Upper lobe of left lung (tissue), 6 donors: ENCODE results near the gene CA10. TPM values are rescaled to one million over a fixed set of nuclear protein-coding genes. Genes with fewer than 3 reads are reported as not detected.

Experiments
- ATAC-seq, 2 donors: fragments of 200-7000 bp; cut with Tn5 transposase; one replicate each; pipeline ENCODE4 v1.9.1; 2022; ENCODE audit warnings: mild to moderate bottlenecking in 2 of 2, moderate library complexity in 2 of 2; ENCODE audit not compliant: low FRiP score in 2 of 2
- DNase-seq, 2 donors: peaks; one replicate each; pipeline ENCODE4 v3.0.0-alpha.2; 2019 to 2020
- H3K27ac ChIP-seq, 4 donors: fragments of 200-600 bp; sonication (generic); one replicate each; pipeline ENCODE4 v1.5.1; 2016 to 2019
- H3K27me3 ChIP-seq, 4 donors: fragments of 200-600 bp; sonication (generic); one replicate each; pipeline ENCODE4 v1.5.1; 2017 to 2019
- H3K36me3 ChIP-seq, 4 donors: fragments of 200-600 bp; sonication (generic); one replicate each; pipeline ENCODE4 v1.5.1; 2016 to 2019
- H3K4me1 ChIP-seq, 4 donors: fragments of 200-600 bp; sonication (generic); one replicate each; pipeline ENCODE4 v1.5.1; 2018 to 2019
- H3K4me3 ChIP-seq, 4 donors: fragments of 200-600 bp; sonication (generic); one replicate each; pipeline ENCODE4 v1.5.1; 2017 to 2019; ENCODE audit warnings: mild to moderate bottlenecking in 2 of 4, moderate library complexity in 1 of 4
- H3K9me3 ChIP-seq, 4 donors: fragments of 200-600 bp; sonication (generic); one replicate each; pipeline ENCODE4 v1.5.1; 2018 to 2019
- CTCF ChIP-seq, 6 experiments: fragments of 450-650 bp in 4 of 6; fragments of 200-600 bp in 2 of 6; sonication (generic) in 2 of 6; IDR thresholded peaks; one replicate each; pipeline ENCODE4 v1.5.1; 2016 to 2019; ENCODE audit warnings: antibody characterized with exemption in 6 of 6
- EP300 ChIP-seq, 4 donors: sonication (generic); formaldehyde crosslinking; IDR thresholded peaks; one replicate each; pipeline ENCODE4 v1.5.1; 2017; ENCODE audit warnings: antibody characterized with exemption in 4 of 4, control low read depth in 2 of 4
- POLR2A ChIP-seq, 4 donors: fragments of 450-650 bp; IDR thresholded peaks; one replicate each; pipeline ENCODE4 v1.5.1; 2016 to 2017; ENCODE audit warnings: antibody characterized with exemption in 4 of 4, mild to moderate bottlenecking in 2 of 4
- POLR2AphosphoS5 ChIP-seq, 2 donors: sonication (generic); formaldehyde crosslinking; IDR thresholded peaks; one replicate each; pipeline ENCODE4 v1.5.1; 2017; ENCODE audit warnings: antibody characterized with exemption in 2 of 2
- WGBS, 2 donors: methylation state at CpG; one replicate each; pipeline ENCODE4 v1.1.5; 2017 to 2018; 5-methylcytosine and 5-hydroxymethylcytosine counted together
- total RNA-seq, 6 donors: library from RNA; depleted of rRNA in 4 of 6; stranded (reverse); fragments of >200 nt in 4 of 6; gene quantifications; one replicate each; pipeline versions ENCODE4 v1.1.0 to v1.2.1, GENCODE V29; 2016 to 2021
- donor health status: DM: no; HTN: no; CAD: no; lungs with moderate emphysema.
- donor health status: DM: no; HTN: yes; CAD: no; lungs with severe emphysema.

The CA10 gene
- total RNA-seq, 6 donors from 2014 or later, result 0.10 TPM; not detected in 5

GRCh38 chr17:51761105-51761504 lies 397.4 kb downstream of the CA10 start:
- no peak overlapping the region for H3K4me3 ChIP-seq
- no peaks in the 10 kb centered on the region for H3K27me3 ChIP-seq
- 72 to 80% methylated on average over 1 of the region's 1 CpG for WGBS, 2 donors
- H3K36me3 ChIP-seq, result no peaks in the 10 kb centered on the region
- TF ChIP-seq EP300 (IDR thresholded peaks at IDR 0.05) (no peak), POLR2A (IDR thresholded peaks at IDR 0.05) (no peak), CTCF (IDR thresholded peaks at IDR 0.05) (no peak), POLR2AphosphoS5 (IDR thresholded peaks at IDR 0.05) (no peak)
- ATAC-seq, result no peak
- DNase-seq, result no peak
- H3K9me3 ChIP-seq, result no peaks in the 10 kb centered on the region
- H3K4me1 ChIP-seq, result no peaks in the 10 kb centered on the region
- no peak overlapping the region for H3K27ac ChIP-seq

- Histone ChIP-seq H3K9me3 (no peaks in the 10 kb centered on the region), H3K27ac (no peak overlapping the region), H3K36me3 (no peaks in the 10 kb centered on the region), H3K4me3 (no peak overlapping the region), H3K4me1 (no peaks in the 10 kb centered on the region), H3K27me3 (no peaks in the 10 kb centered on the region)
- DNase-seq, result no peak
- ATAC-seq, result no peak
- 80 to 90% methylated on average over 1 of the region's 1 CpG for WGBS, 2 donors
- TF ChIP-seq POLR2A (IDR thresholded peaks at IDR 0.05) (no peak), CTCF (IDR thresholded peaks at IDR 0.05) (no peak), EP300 (IDR thresholded peaks at IDR 0.05) (no peak), POLR2AphosphoS5 (IDR thresholded peaks at IDR 0.05) (no peak)
These were observed 399.3 kb downstream of the CA10 start for GRCh38 chr17:51759260-51759659.

- no peaks in the 10 kb centered on the region for H3K4me1 ChIP-seq
- H3K9me3 ChIP-seq, result no peaks in the 10 kb centered on the region
- no peak overlapping the region for H3K4me3 ChIP-seq
- no peaks in the 10 kb centered on the region for H3K36me3 ChIP-seq
- no peaks in the 10 kb centered on the region for H3K27me3 ChIP-seq
- TF ChIP-seq CTCF (IDR thresholded peaks at IDR 0.05) (no peak), POLR2A (IDR thresholded peaks at IDR 0.05) (no peak), EP300 (IDR thresholded peaks at IDR 0.05) (no peak), POLR2AphosphoS5 (IDR thresholded peaks at IDR 0.05) (no peak)
- no peak overlapping the region for H3K27ac ChIP-seq
- no peak for DNase-seq
- ATAC-seq, result no peak
- 42 to 62% methylated on average over 1 of the region's 1 CpG for WGBS, 2 donors
These were observed 407.4 kb downstream of the CA10 start for GRCh38 chr17:51751072-51751471.

GRCh38 chr17:51748749-51749604 lies 409.5 kb downstream of the CA10 start:
- Histone ChIP-seq H3K27ac (no peak overlapping the region), H3K9me3 (no peaks in the 10 kb centered on the region), H3K36me3 (no peaks in the 10 kb centered on the region), H3K4me3 (no peak overlapping the region), H3K4me1 (no peaks in the 10 kb centered on the region), H3K27me3 (no peaks in the 10 kb centered on the region)
- 74 to 84% methylated on average over 9 of the region's 9 CpGs for WGBS, 2 donors
- TF ChIP-seq CTCF (IDR thresholded peaks at IDR 0.05), result no peak
- TF ChIP-seq POLR2AphosphoS5 (IDR thresholded peaks at IDR 0.05), result no peak
- no peak for TF ChIP-seq POLR2A (IDR thresholded peaks at IDR 0.05)
- TF ChIP-seq EP300 (IDR thresholded peaks at IDR 0.05), result no peak
- ATAC-seq (no peak), DNase-seq (no peak)

- ATAC-seq (no peak), DNase-seq (no peak)
- no peaks in the 10 kb centered on the region for H3K4me1 ChIP-seq
These were observed 412.1 kb downstream of the CA10 start for GRCh38 chr17:51746421-51746820.

More at GRCh38 chr17:51746421-51746820, 412.1 kb downstream of the CA10 start:
- no peaks in the 10 kb centered on the region for H3K27me3 ChIP-seq
- H3K36me3 ChIP-seq, result no peaks in the 10 kb centered on the region
- H3K4me3 ChIP-seq, result no peak overlapping the region
- TF ChIP-seq POLR2AphosphoS5 (IDR thresholded peaks at IDR 0.05) (no peak), CTCF (IDR thresholded peaks at IDR 0.05) (no peak), POLR2A (IDR thresholded peaks at IDR 0.05) (no peak), EP300 (IDR thresholded peaks at IDR 0.05) (no peak)
- no peaks in the 10 kb centered on the region for H3K9me3 ChIP-seq
- H3K27ac ChIP-seq, result no peak overlapping the region
